ENCODE measurements around the gene CSF1R.

DNA sequence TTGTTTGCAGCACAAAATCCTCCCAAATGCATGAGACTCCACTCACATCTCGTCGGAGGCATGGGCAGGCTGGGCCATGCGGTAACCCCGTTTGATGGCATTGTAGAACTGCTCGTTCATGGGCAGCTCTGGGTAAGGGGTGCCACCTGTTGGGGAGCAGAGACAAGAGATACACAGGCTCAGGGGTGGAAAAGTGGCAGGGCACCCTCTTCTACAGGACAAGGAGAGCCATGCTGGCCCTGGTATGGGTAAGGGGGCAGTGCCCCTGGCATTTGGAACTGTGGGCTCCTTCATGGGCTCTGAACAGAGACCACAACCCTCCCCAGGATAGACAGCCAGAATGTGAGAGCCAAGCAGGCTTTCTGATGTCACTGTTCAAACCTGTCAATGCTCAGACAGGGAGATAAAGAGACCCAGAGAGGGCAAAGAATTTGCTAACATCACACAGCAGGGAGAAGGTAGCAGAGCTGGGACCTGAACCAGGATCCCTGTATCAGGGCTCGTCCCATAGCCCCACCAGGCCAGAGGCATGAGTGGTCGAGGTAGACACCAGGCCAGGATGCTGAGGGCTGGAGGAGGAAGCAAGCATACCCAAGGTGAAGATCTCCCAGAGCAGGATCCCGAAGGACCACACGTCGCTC is 33.2 kb upstream of the CSF1R start:
- TF ChIP-seq CTCF (IDR thresholded peaks at IDR 0.05) (no peak), POLR2A (IDR thresholded peaks at IDR 0.05) (no peak), POLR2AphosphoS5 (IDR thresholded peaks at IDR 0.05) (no peak), EP300 (IDR thresholded peaks at IDR 0.05) (no peak)

Data from stomach (tissue), 4 donors.